ENCODE data around the gene PLA2G4F.

DNA sequence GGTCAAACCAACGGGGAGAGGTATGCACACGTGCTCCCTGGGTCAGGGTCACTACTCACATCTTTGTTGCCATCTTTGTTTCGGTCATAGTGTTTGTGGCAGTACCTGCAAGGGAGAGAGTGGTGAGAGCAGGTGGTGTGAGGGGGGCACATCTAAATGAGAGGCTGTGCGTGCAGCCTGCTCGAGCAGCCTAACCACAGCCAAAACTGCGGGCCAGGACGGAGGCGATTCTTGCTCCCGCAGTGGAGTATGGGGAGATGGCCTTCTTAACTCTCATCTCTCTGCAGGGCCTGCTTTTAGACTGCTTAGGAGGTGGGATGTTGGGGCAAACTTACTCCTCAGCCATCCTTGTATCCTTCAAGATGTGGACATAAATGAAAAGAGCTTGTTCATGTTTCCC is 6.9 kb upstream of the PLA2G4F start:
- TF ChIP-seq, protein P1, sequence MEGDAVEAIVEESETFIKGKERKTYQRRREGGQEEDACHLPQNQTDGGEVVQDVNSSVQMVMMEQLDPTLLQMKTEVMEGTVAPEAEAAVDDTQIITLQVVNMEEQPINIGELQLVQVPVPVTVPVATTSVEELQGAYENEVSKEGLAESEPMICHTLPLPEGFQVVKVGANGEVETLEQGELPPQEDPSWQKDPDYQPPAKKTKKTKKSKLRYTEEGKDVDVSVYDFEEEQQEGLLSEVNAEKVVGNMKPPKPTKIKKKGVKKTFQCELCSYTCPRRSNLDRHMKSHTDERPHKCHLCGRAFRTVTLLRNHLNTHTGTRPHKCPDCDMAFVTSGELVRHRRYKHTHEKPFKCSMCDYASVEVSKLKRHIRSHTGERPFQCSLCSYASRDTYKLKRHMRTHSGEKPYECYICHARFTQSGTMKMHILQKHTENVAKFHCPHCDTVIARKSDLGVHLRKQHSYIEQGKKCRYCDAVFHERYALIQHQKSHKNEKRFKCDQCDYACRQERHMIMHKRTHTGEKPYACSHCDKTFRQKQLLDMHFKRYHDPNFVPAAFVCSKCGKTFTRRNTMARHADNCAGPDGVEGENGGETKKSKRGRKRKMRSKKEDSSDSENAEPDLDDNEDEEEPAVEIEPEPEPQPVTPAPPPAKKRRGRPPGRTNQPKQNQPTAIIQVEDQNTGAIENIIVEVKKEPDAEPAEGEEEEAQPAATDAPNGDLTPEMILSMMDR (IDR thresholded peaks at IDR 0.05), result no peak
- TF ChIP-seq POLR2A (IDR thresholded peaks at IDR 0.05), result no peak

Data from body of pancreas (tissue), 4 donors.